K562 (cell line): Measurements from ENCODE around the gene TBX1. TPM values are rescaled to one million over a fixed set of nuclear protein-coding genes. Genes with fewer than 3 reads are reported as not detected.

ENCODE experiments used
- MED1 ChIP-seq: sonication (generic); formaldehyde crosslinking; IDR thresholded peaks from 2 replicates; pipeline ENCODE4 v1.8.1; 2023; ENCODE audit warnings: missing genetic modification reagents, borderline replicate concordance
- MEF2D ChIP-seq: conservative IDR thresholded peaks from 2 replicates; pipeline ENCODE4 v1.6.1; 2016; ENCODE audit warnings: low read depth, missing genetic modification characterization, missing compliant biosample characterization
- NRF1 ChIP-seq, 2 experiments: fragments of 450-650 bp; IDR thresholded peaks in 1 of 2; conservative IDR thresholded peaks in 1 of 2; 2 replicates each; pipeline ENCODE4 v1.6.1; 2014; ENCODE audit warnings: mild to moderate bottlenecking in 2 of 2
- SAFB2 ChIP-seq: fragments of 200-400 bp; formaldehyde crosslinking; IDR thresholded peaks from 2 replicates; pipeline ENCODE4 v1.6.1; 2018; ENCODE audit warnings: borderline replicate concordance, low read length, low read depth, moderate library complexity; ENCODE audit not compliant: severe bottlenecking
- SETDB1 ChIP-seq: IDR thresholded peaks from one replicate; pipeline ENCODE4 v1.6.1; 2012; ENCODE audit warnings: low read length, control low read depth, inconsistent platforms
- SMAD3 ChIP-seq: fragments of 450-650 bp; formaldehyde crosslinking; conservative IDR thresholded peaks from 2 replicates; pipeline ENCODE4 v1.4.0; 2020; ENCODE audit warnings: mild to moderate bottlenecking
- SNRNP70 ChIP-seq: fragments of 200-400 bp; formaldehyde crosslinking; optimal IDR thresholded peaks from 2 replicates; pipeline ENCODE3; 2017; ENCODE audit warnings: low read depth, low read length
- SP2 ChIP-seq: IDR thresholded peaks from 2 replicates; pipeline ENCODE4 v1.6.1; 2011; ENCODE audit warnings: mild to moderate bottlenecking, low read depth, low read length, moderate library complexity; ENCODE audit not compliant: poor library complexity, severe bottlenecking; ENCODE audit errors: extremely low read depth
- STAG1 ChIP-seq: sonication (generic); formaldehyde crosslinking; IDR thresholded peaks from 2 replicates; pipeline ENCODE4 v1.5.0; 2020; ENCODE audit warnings: missing genetic modification reagents, borderline replicate concordance
- THAP12 ChIP-seq: fragments of 250-450 bp; sonication (Bioruptor Pico); IDR thresholded peaks from 2 replicates; pipeline ENCODE4 v1.9.0; 2021; ENCODE audit warnings: mild to moderate bottlenecking, inconsistent platforms
- ZBTB1 ChIP-seq: sonication (generic); formaldehyde crosslinking; IDR thresholded peaks from 2 replicates; pipeline ENCODE4 v1.8.1; 2023; ENCODE audit warnings: missing genetic modification reagents, low read depth, mild to moderate bottlenecking, borderline replicate concordance
- ZEB2 ChIP-seq: fragments of 450-650 bp; IDR thresholded peaks from 2 replicates; pipeline ENCODE4 v1.6.1; 2016
- ZFP1 ChIP-seq: fragments of 450-650 bp; formaldehyde crosslinking; IDR thresholded peaks from 2 replicates; pipeline ENCODE4 v1.4.0; 2020; ENCODE audit warnings: mild to moderate bottlenecking, mixed read lengths
- ZNF408 ChIP-seq: fragments of 250-450 bp; sonication (Bioruptor Pico); IDR thresholded peaks from 2 replicates; pipeline ENCODE4 v1.4.0; 2020; ENCODE audit warnings: low read depth, mild to moderate bottlenecking, moderate library complexity
- ZNF507 ChIP-seq: conservative IDR thresholded peaks from 2 replicates; pipeline ENCODE4 v1.6.1; 2017; ENCODE audit warnings: missing genetic modification characterization, missing compliant biosample characterization
- ZNF639 ChIP-seq, 2 experiments: fragments of 200-800 bp in 1 of 2; sonication (Bioruptor generic) in 1 of 2; sonication (generic) in 1 of 2; formaldehyde crosslinking in 1 of 2; IDR thresholded peaks in 1 of 2; conservative IDR thresholded peaks in 1 of 2; 2 replicates each; pipeline versions ENCODE4 v1.5.0 to v1.6.1; 2016 to 2020; ENCODE audit warnings: missing compliant biosample characterization in 1 of 2, missing genetic modification characterization in 1 of 2, missing genetic modification reagents in 1 of 2
- polyA plus RNA-seq, 8 experiments: library from polyadenylated mRNA; depleted of rRNA in 4 of 8; stranded (reverse) in 5 of 8; unstranded in 3 of 8; fragments of >200 nt; fragmentation: Nextera tagmentation in 2 of 8; fragmentation: Illumina TruSeq in 1 of 8; extraction: Ambion mirVana in 2 of 8; extraction: Trizol in 1 of 8; gene quantifications; 2 replicates each; pipeline versions ENCODE4 v1.2.1 to v1.2.3, GENCODE V29; 2011 to 2014; ENCODE audit warnings: inconsistent platforms in 1 of 8, missing spikeins in 1 of 8
- total RNA-seq, 7 experiments: library from RNA; depleted of rRNA in 6 of 7; stranded (reverse); fragments of >200 nt in 6 of 7; fragmentation: Illumina TruSeq in 2 of 7; extraction: Trizol in 2 of 7; gene quantifications; 2 replicates each; pipeline versions ENCODE4 v1.2.1 to v1.2.3, GENCODE V29; 2011 to 2021; ENCODE audit warnings: low replicate concordance in 1 of 7
- TF ChIP-seq, protein P1 (sequence below): fragments of 450-650 bp; formaldehyde crosslinking; IDR thresholded peaks from 2 replicates; pipeline ENCODE4 v1.4.0; 2020; ENCODE audit warnings: mild to moderate bottlenecking, mixed read lengths
- TF ChIP-seq, protein P2 (sequence below): fragments of 450-650 bp; IDR thresholded peaks from 2 replicates; pipeline ENCODE4 v1.6.1; 2016
- TF ChIP-seq, protein P3 (sequence below): sonication (generic); formaldehyde crosslinking; IDR thresholded peaks from 2 replicates; pipeline ENCODE4 v1.9.0; 2022; ENCODE audit warnings: mild to moderate bottlenecking, missing genetic modification reagents

Gene TBX1
- total and polyA plus RNA-seq, 9 of the 15 experiments (the other 6 are each of a cell fraction or from before 2014, with no cell fraction given): 0.07 to 35.0 (median 3.9) TPM

DNA sequence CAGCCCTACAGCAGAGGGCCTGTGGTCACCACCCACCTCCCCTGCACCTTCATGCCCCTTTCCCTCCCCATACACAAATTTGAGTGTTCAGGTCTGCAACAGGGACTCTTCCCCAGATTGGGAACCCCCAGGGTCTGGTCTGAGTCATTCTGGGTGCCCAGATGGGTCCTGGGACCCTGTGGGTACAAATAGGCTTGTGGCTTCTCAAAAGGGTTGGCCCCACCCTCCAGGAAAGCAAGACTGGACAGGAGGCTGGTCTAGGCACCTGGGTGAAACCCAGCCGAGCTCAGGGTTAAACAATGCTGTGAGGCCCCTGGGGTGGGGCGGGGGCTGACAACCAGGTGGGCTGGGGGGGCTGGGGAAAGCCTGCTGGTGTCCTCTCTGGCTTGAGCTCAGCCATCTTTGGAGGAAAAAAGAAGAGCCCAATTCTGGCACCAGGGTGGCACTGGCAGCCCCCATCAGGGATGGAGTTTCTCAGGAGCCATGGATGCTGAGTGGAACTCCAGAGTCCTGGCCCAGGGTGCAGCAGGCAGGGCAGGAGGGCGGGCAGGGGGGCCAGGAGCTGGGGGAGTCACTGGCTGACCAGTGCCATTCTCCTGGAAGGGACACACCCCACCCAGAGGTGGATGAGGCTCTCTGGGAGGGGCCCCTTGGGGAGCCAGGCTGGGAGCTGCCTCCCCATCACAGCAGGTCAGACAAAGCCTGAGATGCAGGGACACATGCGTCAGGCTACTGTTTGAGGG, 45.2 kb upstream of the TBX1 start (continued):
- TF ChIP-seq, protein P1, sequence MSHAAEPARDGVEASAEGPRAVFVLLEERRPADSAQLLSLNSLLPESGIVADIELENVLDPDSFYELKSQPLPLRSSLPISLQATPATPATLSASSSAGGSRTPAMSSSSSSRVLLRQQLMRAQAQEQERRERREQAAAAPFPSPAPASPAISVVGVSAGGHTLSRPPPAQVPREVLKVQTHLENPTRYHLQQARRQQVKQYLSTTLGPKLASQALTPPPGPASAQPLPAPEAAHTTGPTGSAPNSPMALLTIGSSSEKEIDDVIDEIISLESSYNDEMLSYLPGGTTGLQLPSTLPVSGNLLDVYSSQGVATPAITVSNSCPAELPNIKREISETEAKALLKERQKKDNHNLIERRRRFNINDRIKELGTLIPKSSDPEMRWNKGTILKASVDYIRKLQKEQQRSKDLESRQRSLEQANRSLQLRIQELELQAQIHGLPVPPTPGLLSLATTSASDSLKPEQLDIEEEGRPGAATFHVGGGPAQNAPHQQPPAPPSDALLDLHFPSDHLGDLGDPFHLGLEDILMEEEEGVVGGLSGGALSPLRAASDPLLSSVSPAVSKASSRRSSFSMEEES (CRISPR knock-in tag): no peak
- TF ChIP-seq MEF2D (tag) (no peak), SMAD3 (CRISPR knock-in tag) (no peak), ZBTB1 (CRISPR knock-in tag) (no peak), MED1 (CRISPR knock-in tag) (no peak), ZNF507 (tag) (no peak), THAP12 (CRISPR knock-in tag) (0 out of 2 replicates have a peak, but pooled peaks have one; percentile 1), STAG1 (CRISPR knock-in tag) (no peak), SNRNP70 (no peak), ZEB2 (no peak), ZNF408 (CRISPR knock-in tag) (no peak), NRF1 (conservative IDR thresholded peaks at IDR 0.05 in 1 of 2, IDR thresholded peaks at IDR 0.05 in 1 of 2) (no peak), SP2 (peak; percentile 3), SAFB2 (no peak), SETDB1 (no peak), ZNF639 (CRISPR knock-in tag; conservative IDR thresholded peaks at IDR 0.05 in 1 of 2, IDR thresholded peaks at IDR 0.05 in 1 of 2) (no peak), ZFP1 (no peak)
- TF ChIP-seq, protein P2, sequence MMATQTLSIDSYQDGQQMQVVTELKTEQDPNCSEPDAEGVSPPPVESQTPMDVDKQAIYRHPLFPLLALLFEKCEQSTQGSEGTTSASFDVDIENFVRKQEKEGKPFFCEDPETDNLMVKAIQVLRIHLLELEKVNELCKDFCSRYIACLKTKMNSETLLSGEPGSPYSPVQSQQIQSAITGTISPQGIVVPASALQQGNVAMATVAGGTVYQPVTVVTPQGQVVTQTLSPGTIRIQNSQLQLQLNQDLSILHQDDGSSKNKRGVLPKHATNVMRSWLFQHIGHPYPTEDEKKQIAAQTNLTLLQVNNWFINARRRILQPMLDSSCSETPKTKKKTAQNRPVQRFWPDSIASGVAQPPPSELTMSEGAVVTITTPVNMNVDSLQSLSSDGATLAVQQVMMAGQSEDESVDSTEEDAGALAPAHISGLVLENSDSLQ: no peak
- TF ChIP-seq, protein P3, sequence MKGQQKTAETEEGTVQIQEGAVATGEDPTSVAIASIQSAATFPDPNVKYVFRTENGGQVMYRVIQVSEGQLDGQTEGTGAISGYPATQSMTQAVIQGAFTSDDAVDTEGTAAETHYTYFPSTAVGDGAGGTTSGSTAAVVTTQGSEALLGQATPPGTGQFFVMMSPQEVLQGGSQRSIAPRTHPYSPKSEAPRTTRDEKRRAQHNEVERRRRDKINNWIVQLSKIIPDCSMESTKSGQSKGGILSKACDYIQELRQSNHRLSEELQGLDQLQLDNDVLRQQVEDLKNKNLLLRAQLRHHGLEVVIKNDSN (CRISPR knock-in tag): no peak
